GM10248 (cell line): ENCODE measurements around the gene SLCO3A1.

Experiments
- CTCF ChIA-PET: fragments of 300-600 bp; sonication (Branson Sonifier 250); formaldehyde crosslinking; extraction: SDS; loops from one replicate; lab custom pipeline; 2021; ENCODE audit warnings: antibody characterized with exemption; lab: Yijun Ruan, JAX
- POLR2A ChIA-PET: fragments of 350-650 bp; sonication (Branson Sonifier 250); formaldehyde crosslinking; extraction: SDS; loops from one replicate; lab custom pipeline; 2020; ENCODE audit warnings: antibody characterized with exemption; lab: Yijun Ruan, JAX
- DNase-seq: peaks from one replicate; pipeline ENCODE4 v3.0.0; 2012; ENCODE audit errors: extremely low spot score
- TF ChIP-seq, protein P1 (sequence below): IDR thresholded peaks from 2 replicates; pipeline ENCODE4 v1.5.1; 2012; ENCODE audit warnings: mild to moderate bottlenecking, low read depth; ENCODE audit errors: extremely low read depth, missing control alignments, control extremely low read depth

The SLCO3A1 gene

DNA sequence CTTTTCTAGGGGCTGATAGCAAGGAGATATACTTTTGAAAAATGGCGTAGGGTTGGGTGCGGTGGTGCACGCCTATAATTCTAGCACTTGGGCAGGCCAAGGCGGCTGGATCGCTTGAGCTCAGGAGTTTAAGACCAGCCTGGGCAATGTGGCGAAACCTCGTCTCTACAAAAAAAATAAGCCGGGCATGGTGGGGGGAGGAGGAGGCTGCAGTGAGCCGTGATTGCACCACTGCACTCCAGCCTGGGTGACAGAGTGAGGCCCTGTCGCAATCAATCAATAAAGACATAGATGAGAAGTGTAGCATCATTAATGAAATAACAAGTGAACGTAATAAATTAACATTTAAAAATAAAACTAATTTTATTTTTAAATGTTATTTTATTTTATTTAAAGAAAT is 134.6 kb downstream of the SLCO3A1 start:
- DNase-seq = no peak
- TF ChIP-seq, protein P1, sequence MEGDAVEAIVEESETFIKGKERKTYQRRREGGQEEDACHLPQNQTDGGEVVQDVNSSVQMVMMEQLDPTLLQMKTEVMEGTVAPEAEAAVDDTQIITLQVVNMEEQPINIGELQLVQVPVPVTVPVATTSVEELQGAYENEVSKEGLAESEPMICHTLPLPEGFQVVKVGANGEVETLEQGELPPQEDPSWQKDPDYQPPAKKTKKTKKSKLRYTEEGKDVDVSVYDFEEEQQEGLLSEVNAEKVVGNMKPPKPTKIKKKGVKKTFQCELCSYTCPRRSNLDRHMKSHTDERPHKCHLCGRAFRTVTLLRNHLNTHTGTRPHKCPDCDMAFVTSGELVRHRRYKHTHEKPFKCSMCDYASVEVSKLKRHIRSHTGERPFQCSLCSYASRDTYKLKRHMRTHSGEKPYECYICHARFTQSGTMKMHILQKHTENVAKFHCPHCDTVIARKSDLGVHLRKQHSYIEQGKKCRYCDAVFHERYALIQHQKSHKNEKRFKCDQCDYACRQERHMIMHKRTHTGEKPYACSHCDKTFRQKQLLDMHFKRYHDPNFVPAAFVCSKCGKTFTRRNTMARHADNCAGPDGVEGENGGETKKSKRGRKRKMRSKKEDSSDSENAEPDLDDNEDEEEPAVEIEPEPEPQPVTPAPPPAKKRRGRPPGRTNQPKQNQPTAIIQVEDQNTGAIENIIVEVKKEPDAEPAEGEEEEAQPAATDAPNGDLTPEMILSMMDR = no peak
- ChIA-PET POLR2A (no interaction called here), CTCF (interaction anchor here (1.1 kb wide), 1 partner anchor 10 kb away, joined by 3 read pairs; no protein-coding TSS in a partner anchor)

GRCh38 chr15:91988655-91989054 is 135.1 kb downstream of the SLCO3A1 start:
- POLR2A ChIA-PET = no interaction called here
- TF ChIP-seq, protein P1 = no peak

GRCh38 chr15:91989821-91990220 is 136.3 kb downstream of the SLCO3A1 start:
- DNase-seq = no peak
- TF ChIP-seq, protein P1 = no peak
- ChIA-PET POLR2A (no interaction called here), CTCF (no interaction called here)

More at GRCh38 chr15:91988655-91989054, 135.1 kb downstream of the SLCO3A1 start:
- no peak for DNase-seq
- CTCF ChIA-PET = no interaction called here

- no peak for DNase-seq
- POLR2A ChIA-PET = no interaction called here
- CTCF ChIA-PET = interaction anchor here (1.1 kb wide), 1 partner anchor 10 kb away, joined by 3 read pairs; no protein-coding TSS in a partner anchor
- TF ChIP-seq, protein P1 = no peak
Observed at GRCh38 chr15:91992945-91993344, 139.4 kb downstream of the SLCO3A1 start.

DNA sequence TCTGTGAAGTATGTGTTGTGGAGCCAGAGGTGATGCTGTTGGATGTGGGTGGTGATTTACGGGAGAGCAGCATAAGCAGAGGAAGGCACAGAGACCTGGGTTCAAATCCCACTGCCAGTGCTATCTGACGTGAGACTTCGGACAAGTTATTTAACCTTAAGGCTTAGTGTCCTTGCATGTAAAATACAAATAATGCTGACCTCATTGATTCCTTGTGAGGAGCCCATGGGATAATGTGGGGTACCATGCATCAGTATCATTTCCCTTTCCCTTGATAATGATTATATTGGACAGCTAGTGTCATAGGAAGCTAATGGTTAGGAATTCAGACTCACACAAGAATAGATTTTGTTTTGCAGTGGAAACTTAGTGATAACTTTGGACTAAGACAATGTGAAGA is 141.6 kb downstream of the SLCO3A1 start:
- DNase-seq = no peak
- POLR2A ChIA-PET = no interaction called here
- CTCF ChIA-PET = interaction anchor here (1.1 kb wide), 1 partner anchor 11 kb away, joined by 3 read pairs; no protein-coding TSS in a partner anchor
- TF ChIP-seq, protein P1 = no peak

DNA sequence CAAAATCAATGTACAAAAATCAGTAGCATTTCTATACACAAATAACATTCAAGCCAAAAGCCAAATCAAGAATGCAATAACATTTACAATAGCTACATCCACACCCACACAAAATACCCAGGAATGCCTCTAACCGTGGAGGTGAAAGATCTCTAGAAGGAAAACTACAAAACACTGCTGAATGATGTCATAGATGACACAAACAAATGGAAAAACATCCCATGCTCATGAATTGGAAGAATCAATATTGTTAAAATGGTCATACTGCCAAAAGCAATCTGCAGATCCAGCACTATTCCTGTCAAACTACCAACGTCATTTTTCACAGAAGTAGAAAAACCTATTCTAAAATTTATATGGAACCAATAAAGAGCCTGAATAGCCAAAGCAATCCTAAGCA is 143.7 kb downstream of the SLCO3A1 start:
- ChIA-PET POLR2A (no interaction called here), CTCF (interaction anchor here (1.1 kb wide), 1 partner anchor 10 kb away, joined by 3 read pairs; no protein-coding TSS in a partner anchor)
- no peak for DNase-seq
- TF ChIP-seq, protein P1 = no peak
